Measurements from ENCODE around the gene CRADD. TPM values are rescaled to one million over a fixed set of nuclear protein-coding genes. Genes with fewer than 3 reads are reported as not detected.

The CRADD gene
- total RNA-seq, 2 experiments from 2014 or later, result 7.0 to 11.3 TPM

DNA sequence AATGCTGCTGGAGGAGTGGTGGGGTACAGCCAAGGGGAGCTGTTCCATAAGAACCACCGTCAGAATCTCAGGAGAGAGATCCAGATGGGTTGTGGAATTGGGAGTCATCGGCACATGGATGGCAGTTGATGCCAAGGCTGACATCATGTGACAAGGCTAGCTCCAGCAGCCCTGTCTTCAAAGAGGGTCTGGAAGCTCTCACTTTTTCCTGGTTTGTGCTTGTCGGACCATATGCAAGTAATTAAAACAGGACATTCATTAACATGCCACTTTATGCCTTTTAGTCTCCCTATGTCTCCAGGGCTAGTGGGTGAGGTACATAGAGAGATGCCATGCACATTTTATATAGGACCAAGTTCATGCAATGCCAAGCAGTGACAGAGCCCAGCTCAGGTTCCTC, 211.8 kb downstream of the CRADD start:
- POLR2A ChIA-PET, result interaction anchor here (0.6 kb wide), 1 partner anchor 21 kb away, joined by 3 read pairs; no protein-coding TSS in a partner anchor
- ATAC-seq (no peak), DNase-seq (no peak)
- no peaks in the 10 kb centered on the region for H3K27me3 Mint-ChIP-seq
- H3K27ac Mint-ChIP-seq, result no peak overlapping the region
- CTCF ChIA-PET, result no interaction called here
- H3K9me3 Mint-ChIP-seq, result no peaks in the 10 kb centered on the region
- TF ChIP-seq, protein P1, sequence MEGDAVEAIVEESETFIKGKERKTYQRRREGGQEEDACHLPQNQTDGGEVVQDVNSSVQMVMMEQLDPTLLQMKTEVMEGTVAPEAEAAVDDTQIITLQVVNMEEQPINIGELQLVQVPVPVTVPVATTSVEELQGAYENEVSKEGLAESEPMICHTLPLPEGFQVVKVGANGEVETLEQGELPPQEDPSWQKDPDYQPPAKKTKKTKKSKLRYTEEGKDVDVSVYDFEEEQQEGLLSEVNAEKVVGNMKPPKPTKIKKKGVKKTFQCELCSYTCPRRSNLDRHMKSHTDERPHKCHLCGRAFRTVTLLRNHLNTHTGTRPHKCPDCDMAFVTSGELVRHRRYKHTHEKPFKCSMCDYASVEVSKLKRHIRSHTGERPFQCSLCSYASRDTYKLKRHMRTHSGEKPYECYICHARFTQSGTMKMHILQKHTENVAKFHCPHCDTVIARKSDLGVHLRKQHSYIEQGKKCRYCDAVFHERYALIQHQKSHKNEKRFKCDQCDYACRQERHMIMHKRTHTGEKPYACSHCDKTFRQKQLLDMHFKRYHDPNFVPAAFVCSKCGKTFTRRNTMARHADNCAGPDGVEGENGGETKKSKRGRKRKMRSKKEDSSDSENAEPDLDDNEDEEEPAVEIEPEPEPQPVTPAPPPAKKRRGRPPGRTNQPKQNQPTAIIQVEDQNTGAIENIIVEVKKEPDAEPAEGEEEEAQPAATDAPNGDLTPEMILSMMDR (IDR thresholded peaks at IDR 0.05), result no peak
- intact Hi-C loops (cut with micrococcal nuclease), result no loop called here
- no peaks in the 10 kb centered on the region for H3K36me3 Mint-ChIP-seq (ENCODE audit: low read depth)
- no peak overlapping the region for H3K4me3 Mint-ChIP-seq
- no peaks in the 10 kb centered on the region for H3K4me1 Mint-ChIP-seq (ENCODE audit: low read depth)

DNA sequence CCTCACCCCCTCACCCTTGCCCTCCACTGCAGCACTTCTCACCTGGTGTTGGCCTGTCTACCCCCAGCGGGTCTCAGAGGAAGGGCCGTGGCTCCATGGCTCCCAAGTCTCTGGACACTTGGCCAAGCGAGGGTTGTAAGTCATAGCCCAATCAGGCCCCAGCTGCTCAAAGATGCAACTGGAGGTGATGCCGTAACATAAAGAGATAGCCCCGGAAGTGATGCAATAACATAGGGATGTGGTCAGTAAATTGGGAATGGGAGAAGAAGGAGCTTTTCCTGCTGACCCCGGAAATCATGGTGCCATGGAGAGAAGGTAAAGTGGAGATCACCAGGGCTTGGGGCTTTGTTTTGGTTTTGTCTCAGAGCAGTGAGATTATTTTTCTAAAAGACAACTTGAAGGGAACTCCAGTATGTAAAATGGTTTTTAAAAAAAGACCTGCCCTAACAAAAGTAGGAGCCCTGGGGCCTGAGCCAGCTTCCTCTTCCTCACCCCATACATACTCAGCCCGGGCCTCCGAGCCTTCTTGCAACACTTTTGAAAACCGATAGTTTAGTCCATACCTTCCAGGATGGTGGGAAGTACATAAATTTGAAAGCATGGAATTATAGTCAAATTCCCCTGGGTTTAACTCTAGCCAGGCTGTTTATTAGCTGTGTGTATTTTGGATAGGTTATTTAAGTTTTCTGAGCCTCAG, 212.5 kb downstream of the CRADD start:
- H3K27me3 Mint-ChIP-seq, result no peaks in the 10 kb centered on the region
- ATAC-seq (no peak), DNase-seq (no peak)
- H3K36me3 Mint-ChIP-seq (ENCODE audit: low read depth), result no peaks in the 10 kb centered on the region
- TF ChIP-seq, protein P1 (IDR thresholded peaks at IDR 0.05), result no peak
- H3K9me3 Mint-ChIP-seq, result no peaks in the 10 kb centered on the region
- H3K27ac Mint-ChIP-seq, result no peak overlapping the region
- no peak overlapping the region for H3K4me3 Mint-ChIP-seq
- no peaks in the 10 kb centered on the region for H3K4me1 Mint-ChIP-seq (ENCODE audit: low read depth)
- ChIA-PET CTCF (no interaction called here), POLR2A (interaction anchor here (0.6 kb wide), 1 partner anchor 158 kb away, joined by 4 read pairs; no protein-coding TSS in a partner anchor)
- intact Hi-C loops (cut with micrococcal nuclease), result no loop called here

GRCh38 chr12:93892423-93893268, 215.5 kb downstream of the CRADD start:
- POLR2A ChIA-PET, result interaction anchor here (0.5 kb wide), 1 partner anchor 205 kb away, joined by 3 read pairs; no protein-coding TSS in a partner anchor
- intact Hi-C loops (cut with micrococcal nuclease), result no loop called here
- H3K36me3 Mint-ChIP-seq (ENCODE audit: low read depth), result no peaks in the 10 kb centered on the region
- TF ChIP-seq, protein P1 (IDR thresholded peaks at IDR 0.05), result no peak
- CTCF ChIA-PET, result interaction anchor here (0.7 to 1.2 kb wide), 2 partner anchors 86 to 182 kb away, joined by 3 read pairs; no protein-coding TSS in a partner anchor
- H3K27ac Mint-ChIP-seq, result no peak overlapping the region
- no peaks in the 10 kb centered on the region for H3K4me1 Mint-ChIP-seq (ENCODE audit: low read depth)
- DNase-seq, result no peak
- H3K9me3 Mint-ChIP-seq, result no peaks in the 10 kb centered on the region
- no peak overlapping the region for H3K4me3 Mint-ChIP-seq
- no peak for ATAC-seq
- no peaks in the 10 kb centered on the region for H3K27me3 Mint-ChIP-seq

DNA sequence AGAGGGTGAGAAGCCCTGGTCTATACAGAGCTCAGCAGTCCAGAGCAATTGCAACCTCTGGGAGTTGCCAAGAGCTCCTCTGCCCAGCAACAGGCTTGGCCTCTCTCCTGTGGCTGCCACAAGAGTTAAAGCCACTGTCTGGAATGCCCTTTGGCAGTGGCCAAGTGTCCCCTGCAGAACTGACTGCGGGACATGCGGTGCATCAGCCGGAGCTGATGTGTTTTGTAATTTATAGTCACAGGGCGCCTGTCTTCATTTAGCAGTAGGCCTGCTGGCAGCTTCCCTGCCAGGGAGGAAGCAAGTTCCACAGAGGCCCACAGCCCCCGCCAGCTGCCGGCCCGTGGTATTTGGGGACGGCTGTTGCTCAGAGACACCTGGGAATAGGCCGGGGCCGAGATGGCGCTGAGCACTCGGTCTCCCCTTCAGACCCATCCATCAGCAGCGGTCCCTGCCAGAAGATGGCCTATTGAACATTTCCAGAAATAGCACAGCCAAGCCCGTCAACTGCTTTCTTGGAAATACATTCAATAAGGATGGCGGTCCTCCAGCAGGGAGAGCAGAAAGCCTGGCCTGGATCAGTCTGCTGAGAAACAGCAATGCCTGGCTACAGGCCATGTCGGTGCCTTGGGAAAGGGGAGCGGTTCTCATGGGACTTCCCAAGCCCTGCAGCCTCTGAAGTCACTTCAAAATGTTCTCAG, 217.4 kb downstream of the CRADD start:
- TF ChIP-seq, protein P1 (IDR thresholded peaks at IDR 0.05), result no peak
- Mint-ChIP-seq H3K27me3 (no peaks in the 10 kb centered on the region), H3K9me3 (no peaks in the 10 kb centered on the region), H3K4me1 (ENCODE audit: low read depth) (peaks cover 2% of the 10 kb centered on the region), H3K4me3 (no peak overlapping the region), H3K27ac (no peak overlapping the region), H3K36me3 (ENCODE audit: low read depth) (no peaks in the 10 kb centered on the region)
- POLR2A ChIA-PET, result interaction anchor here (0.5 kb wide), 1 partner anchor 31 kb away, joined by 3 read pairs; no protein-coding TSS in a partner anchor
- no peak for ATAC-seq
- CTCF ChIA-PET, result no interaction called here
- intact Hi-C loops (cut with micrococcal nuclease), result no loop called here
- no peak for DNase-seq
